Measurements from ENCODE around the gene SYCP2. TPM values are rescaled to one million over a fixed set of nuclear protein-coding genes. Genes with fewer than 3 reads are reported as not detected.

SYCP2 gene, protein sequence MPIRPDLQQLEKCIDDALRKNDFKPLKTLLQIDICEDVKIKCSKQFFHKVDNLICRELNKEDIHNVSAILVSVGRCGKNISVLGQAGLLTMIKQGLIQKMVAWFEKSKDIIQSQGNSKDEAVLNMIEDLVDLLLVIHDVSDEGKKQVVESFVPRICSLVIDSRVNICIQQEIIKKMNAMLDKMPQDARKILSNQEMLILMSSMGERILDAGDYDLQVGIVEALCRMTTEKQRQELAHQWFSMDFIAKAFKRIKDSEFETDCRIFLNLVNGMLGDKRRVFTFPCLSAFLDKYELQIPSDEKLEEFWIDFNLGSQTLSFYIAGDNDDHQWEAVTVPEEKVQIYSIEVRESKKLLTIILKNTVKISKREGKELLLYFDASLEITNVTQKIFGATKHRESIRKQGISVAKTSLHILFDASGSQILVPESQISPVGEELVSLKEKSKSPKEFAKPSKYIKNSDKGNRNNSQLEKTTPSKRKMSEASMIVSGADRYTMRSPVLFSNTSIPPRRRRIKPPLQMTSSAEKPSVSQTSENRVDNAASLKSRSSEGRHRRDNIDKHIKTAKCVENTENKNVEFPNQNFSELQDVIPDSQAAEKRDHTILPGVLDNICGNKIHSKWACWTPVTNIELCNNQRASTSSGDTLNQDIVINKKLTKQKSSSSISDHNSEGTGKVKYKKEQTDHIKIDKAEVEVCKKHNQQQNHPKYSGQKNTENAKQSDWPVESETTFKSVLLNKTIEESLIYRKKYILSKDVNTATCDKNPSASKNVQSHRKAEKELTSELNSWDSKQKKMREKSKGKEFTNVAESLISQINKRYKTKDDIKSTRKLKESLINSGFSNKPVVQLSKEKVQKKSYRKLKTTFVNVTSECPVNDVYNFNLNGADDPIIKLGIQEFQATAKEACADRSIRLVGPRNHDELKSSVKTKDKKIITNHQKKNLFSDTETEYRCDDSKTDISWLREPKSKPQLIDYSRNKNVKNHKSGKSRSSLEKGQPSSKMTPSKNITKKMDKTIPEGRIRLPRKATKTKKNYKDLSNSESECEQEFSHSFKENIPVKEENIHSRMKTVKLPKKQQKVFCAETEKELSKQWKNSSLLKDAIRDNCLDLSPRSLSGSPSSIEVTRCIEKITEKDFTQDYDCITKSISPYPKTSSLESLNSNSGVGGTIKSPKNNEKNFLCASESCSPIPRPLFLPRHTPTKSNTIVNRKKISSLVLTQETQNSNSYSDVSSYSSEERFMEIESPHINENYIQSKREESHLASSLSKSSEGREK (N-terminal part only)
- total RNA-seq, result 3.7 TPM

- H3K27ac ChIP-seq (ENCODE audit: low read depth, low read length), result no peak within 1 kb of the TSS
- H3K9ac ChIP-seq (ENCODE audit: low read depth in 1 of 3, low read length in 3 of 3), result peak within 1 kb of the TSS; percentile 61 to 77 (median 70)
Observed at GRCh38 chr20:59933296-59933848, at the start of gene SYCP2. Gene SYCP2 (minus strand): TSS chr20:59933637. CDS start chr20:59922413, 11,224 bp downstream.

GRCh38 chr20:59983076-59983475 is 49.6 kb upstream of the SYCP2 start:
- no peaks in the 10 kb centered on the region for H3K36me3 ChIP-seq (ENCODE audit: control insufficient read depth in 3 of 3, insufficient read depth in 3 of 3, low read length in 3 of 3)
- no peak overlapping the region for H3K27ac ChIP-seq (ENCODE audit: low read depth, low read length)
- H3K4me3 ChIP-seq (ENCODE audit: low read length in 3 of 3), result no peak overlapping the region

More at GRCh38 chr20:59933296-59933848, at the start of gene SYCP2:
- H3K4me3 ChIP-seq (ENCODE audit: low read length in 3 of 3), result peak within 1 kb of the TSS; percentile 78 to 82 (median 80)
- no peaks in the 10 kb centered on the region for H3K27me3 ChIP-seq (ENCODE audit: control insufficient read depth in 3 of 3, insufficient read depth in 3 of 3, low read length in 3 of 3)
- H3K4me1 ChIP-seq (ENCODE audit: control insufficient read depth in 3 of 3, insufficient read depth in 3 of 3, low read length in 3 of 3), result peaks cover 9 to 18% (median 17%) of the 10 kb centered on the region in 3 donors
- no peaks in the 10 kb centered on the region for H3K9me3 ChIP-seq (ENCODE audit: control insufficient read depth in 3 of 3, low read length in 3 of 3)
- H3K36me3 ChIP-seq (ENCODE audit: control insufficient read depth in 3 of 3, insufficient read depth in 3 of 3, low read length in 3 of 3), result no peaks in the 10 kb centered on the region

GRCh38 chr20:59977086-59977485 is 43.6 kb upstream of the SYCP2 start:
- H3K27me3 ChIP-seq (ENCODE audit: control insufficient read depth in 3 of 3, insufficient read depth in 3 of 3, low read length in 3 of 3), result no peaks in the 10 kb centered on the region
- H3K4me3 ChIP-seq (ENCODE audit: low read length in 3 of 3), result no peak overlapping the region
- no peaks in the 10 kb centered on the region for H3K36me3 ChIP-seq (ENCODE audit: control insufficient read depth in 3 of 3, insufficient read depth in 3 of 3, low read length in 3 of 3)
- H3K9ac ChIP-seq (ENCODE audit: low read depth in 1 of 3, low read length in 3 of 3), result no peak overlapping the region
- H3K9me3 ChIP-seq (ENCODE audit: control insufficient read depth in 3 of 3, low read length in 3 of 3), result no peaks in the 10 kb centered on the region
- no peak overlapping the region for H3K27ac ChIP-seq (ENCODE audit: low read depth, low read length)
- H3K4me1 ChIP-seq (ENCODE audit: control insufficient read depth in 3 of 3, insufficient read depth in 3 of 3, low read length in 3 of 3), result no peaks in the 10 kb centered on the region

More at GRCh38 chr20:59983076-59983475, 49.6 kb upstream of the SYCP2 start:
- Histone ChIP-seq H3K9ac (ENCODE audit: low read depth in 1 of 3, low read length in 3 of 3) (no peak overlapping the region), H3K27me3 (ENCODE audit: control insufficient read depth in 3 of 3, insufficient read depth in 3 of 3, low read length in 3 of 3) (no peaks in the 10 kb centered on the region), H3K4me1 (ENCODE audit: control insufficient read depth in 3 of 3, insufficient read depth in 3 of 3, low read length in 3 of 3) (no peaks in the 10 kb centered on the region), H3K9me3 (ENCODE audit: control insufficient read depth in 3 of 3, low read length in 3 of 3) (no peaks in the 10 kb centered on the region)

GRCh38 chr20:59976156-59976782 is 42.8 kb upstream of the SYCP2 start:
- Histone ChIP-seq H3K27me3 (ENCODE audit: control insufficient read depth in 3 of 3, insufficient read depth in 3 of 3, low read length in 3 of 3) (no peaks in the 10 kb centered on the region), H3K9ac (ENCODE audit: low read depth in 1 of 3, low read length in 3 of 3) (no peak overlapping the region), H3K4me1 (ENCODE audit: control insufficient read depth in 3 of 3, insufficient read depth in 3 of 3, low read length in 3 of 3) (no peaks in the 10 kb centered on the region), H3K36me3 (ENCODE audit: control insufficient read depth in 3 of 3, insufficient read depth in 3 of 3, low read length in 3 of 3) (no peaks in the 10 kb centered on the region), H3K9me3 (ENCODE audit: control insufficient read depth in 3 of 3, low read length in 3 of 3) (no peaks in the 10 kb centered on the region), H3K27ac (ENCODE audit: low read depth, low read length) (no peak overlapping the region), H3K4me3 (ENCODE audit: low read length in 3 of 3) (no peak overlapping the region)

DNA sequence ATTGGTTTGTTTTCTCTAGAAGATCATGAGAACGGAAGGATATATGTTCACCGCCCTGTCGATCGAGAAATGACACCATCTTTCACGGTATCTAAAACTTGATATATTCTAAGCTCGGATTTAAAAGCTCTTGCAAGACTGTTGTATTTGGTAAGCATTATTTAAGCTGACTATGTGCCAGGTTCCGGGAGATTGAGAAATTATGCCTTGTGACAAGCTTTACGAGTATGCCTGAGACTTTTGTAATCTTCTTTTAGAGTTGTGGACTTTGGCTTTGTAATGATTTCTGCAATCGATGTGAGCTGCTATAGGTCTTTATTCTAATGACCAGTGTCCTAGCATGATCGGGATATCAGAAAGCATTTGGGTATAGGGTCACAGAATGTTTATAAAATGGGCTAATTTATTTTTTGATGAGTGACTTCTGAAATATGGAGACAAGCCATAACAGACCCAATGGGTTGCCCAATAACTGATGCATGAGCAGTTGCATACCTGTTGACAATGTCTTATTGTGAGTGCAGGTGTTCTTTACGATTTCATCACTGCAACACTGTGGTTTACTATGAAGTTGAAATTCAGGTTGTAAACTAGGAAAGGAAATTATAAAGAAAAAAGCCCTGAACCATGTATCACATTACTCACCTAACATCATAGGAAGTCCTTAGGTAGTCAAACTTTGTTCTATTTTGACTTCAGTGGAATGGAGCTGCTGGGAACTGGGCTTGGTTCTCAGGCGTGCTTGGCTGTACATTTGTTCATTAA is 38.8 kb upstream of the SYCP2 start:
- no peaks in the 10 kb centered on the region for H3K4me1 ChIP-seq (ENCODE audit: control insufficient read depth in 3 of 3, insufficient read depth in 3 of 3, low read length in 3 of 3)
- H3K9me3 ChIP-seq (ENCODE audit: control insufficient read depth in 3 of 3, low read length in 3 of 3), result no peaks in the 10 kb centered on the region
- no peaks in the 10 kb centered on the region for H3K27me3 ChIP-seq (ENCODE audit: control insufficient read depth in 3 of 3, insufficient read depth in 3 of 3, low read length in 3 of 3)
- H3K9ac ChIP-seq (ENCODE audit: low read depth in 1 of 3, low read length in 3 of 3), result no peak overlapping the region
- no peak overlapping the region for H3K4me3 ChIP-seq (ENCODE audit: low read length in 3 of 3)
- no peaks in the 10 kb centered on the region for H3K36me3 ChIP-seq (ENCODE audit: control insufficient read depth in 3 of 3, insufficient read depth in 3 of 3, low read length in 3 of 3)
- no peak overlapping the region for H3K27ac ChIP-seq (ENCODE audit: low read depth, low read length)

GRCh38 chr20:59971428-59971827 is 38.0 kb upstream of the SYCP2 start:
- Histone ChIP-seq H3K27ac (ENCODE audit: low read depth, low read length) (no peak overlapping the region), H3K9ac (ENCODE audit: low read depth in 1 of 3, low read length in 3 of 3) (no peak overlapping the region), H3K9me3 (ENCODE audit: control insufficient read depth in 3 of 3, low read length in 3 of 3) (no peaks in the 10 kb centered on the region), H3K27me3 (ENCODE audit: control insufficient read depth in 3 of 3, insufficient read depth in 3 of 3, low read length in 3 of 3) (no peaks in the 10 kb centered on the region), H3K36me3 (ENCODE audit: control insufficient read depth in 3 of 3, insufficient read depth in 3 of 3, low read length in 3 of 3) (no peaks in the 10 kb centered on the region), H3K4me3 (ENCODE audit: low read length in 3 of 3) (no peak overlapping the region), H3K4me1 (ENCODE audit: control insufficient read depth in 3 of 3, insufficient read depth in 3 of 3, low read length in 3 of 3) (no peaks in the 10 kb centered on the region)

- H3K4me1 ChIP-seq (ENCODE audit: control insufficient read depth in 3 of 3, insufficient read depth in 3 of 3, low read length in 3 of 3), result no peaks in the 10 kb centered on the region
- no peak overlapping the region for H3K27ac ChIP-seq (ENCODE audit: low read depth, low read length)
- H3K9me3 ChIP-seq (ENCODE audit: control insufficient read depth in 3 of 3, low read length in 3 of 3), result no peaks in the 10 kb centered on the region
- H3K9ac ChIP-seq (ENCODE audit: low read depth in 1 of 3, low read length in 3 of 3), result no peak overlapping the region
- H3K4me3 ChIP-seq (ENCODE audit: low read length in 3 of 3), result no peak overlapping the region
- no peaks in the 10 kb centered on the region for H3K36me3 ChIP-seq (ENCODE audit: control insufficient read depth in 3 of 3, insufficient read depth in 3 of 3, low read length in 3 of 3)
- no peaks in the 10 kb centered on the region for H3K27me3 ChIP-seq (ENCODE audit: control insufficient read depth in 3 of 3, insufficient read depth in 3 of 3, low read length in 3 of 3)
Observed at GRCh38 chr20:59966428-59966827, 33.0 kb upstream of the SYCP2 start.

DNA sequence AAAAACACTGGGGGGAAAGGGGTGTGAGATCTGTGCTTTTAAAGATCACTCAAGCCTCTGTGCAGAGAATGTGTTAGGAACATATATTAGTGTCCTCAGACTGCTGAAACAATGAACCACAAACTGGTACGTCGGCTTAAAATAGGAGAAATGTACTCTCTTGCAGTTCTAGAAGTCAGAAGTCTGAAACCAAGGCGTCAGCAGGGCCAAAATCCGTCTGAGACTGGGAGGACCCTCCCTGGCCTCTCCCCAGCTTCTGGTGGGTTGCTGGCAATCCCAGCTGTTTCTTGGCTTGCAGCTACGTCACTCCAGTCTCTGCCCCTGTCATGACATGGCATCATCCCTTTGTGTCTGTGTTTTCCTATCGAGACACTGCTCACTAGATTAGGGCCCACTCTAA is 28.7 kb upstream of the SYCP2 start:
- H3K36me3 ChIP-seq (ENCODE audit: control insufficient read depth in 3 of 3, insufficient read depth in 3 of 3, low read length in 3 of 3), result peaks cover 0 to 7% (median 3%) of the 10 kb centered on the region in 3 donors
- no peak overlapping the region for H3K4me3 ChIP-seq (ENCODE audit: low read length in 3 of 3)
- no peak overlapping the region for H3K9ac ChIP-seq (ENCODE audit: low read depth in 1 of 3, low read length in 3 of 3)
- no peaks in the 10 kb centered on the region for H3K27me3 ChIP-seq (ENCODE audit: control insufficient read depth in 3 of 3, insufficient read depth in 3 of 3, low read length in 3 of 3)
- H3K27ac ChIP-seq (ENCODE audit: low read depth, low read length), result no peak overlapping the region
- no peaks in the 10 kb centered on the region for H3K4me1 ChIP-seq (ENCODE audit: control insufficient read depth in 3 of 3, insufficient read depth in 3 of 3, low read length in 3 of 3)
- H3K9me3 ChIP-seq (ENCODE audit: control insufficient read depth in 3 of 3, low read length in 3 of 3), result no peaks in the 10 kb centered on the region
